Measurements from ENCODE around the gene TNFAIP8L3. TPM values are rescaled to one million over a fixed set of nuclear protein-coding genes. Genes with fewer than 3 reads are reported as not detected.
A peak's percentile ranks its signal among the peaks of the same experiment; 100 is the strongest.
"Not testable (repeated sequence)": the region's sequence is repeated elsewhere in the genome, so short reads cannot be mapped to it uniquely, and the experiment has no call there.

The TNFAIP8L3 gene
- 1.5 TPM for polyA plus RNA-seq (2012; ENCODE audit: missing spikeins)

- FAIRE-seq (no peak), DNase-seq (ENCODE audit: insufficient read length) (peak; percentile 34)
- TF ChIP-seq POLR2A (IDR thresholded peaks at IDR 0.05; ENCODE audit: low read depth, low read length) (no peak), TAF1 (IDR thresholded peaks at IDR 0.05; ENCODE audit: borderline replicate concordance, low read depth, low read length) (no peak), POLR2AphosphoS5 (IDR thresholded peaks at IDR 0.05; ENCODE audit: low read depth, low read length) (no peak)
Measured at GRCh38 chr15:51094606-51095569, at the start of gene TNFAIP8L3. Gene TNFAIP8L3, minus strand, starts transcription at chr15:51094906. Its CDS starts 311 bp downstream, at chr15:51094595.

DNA sequence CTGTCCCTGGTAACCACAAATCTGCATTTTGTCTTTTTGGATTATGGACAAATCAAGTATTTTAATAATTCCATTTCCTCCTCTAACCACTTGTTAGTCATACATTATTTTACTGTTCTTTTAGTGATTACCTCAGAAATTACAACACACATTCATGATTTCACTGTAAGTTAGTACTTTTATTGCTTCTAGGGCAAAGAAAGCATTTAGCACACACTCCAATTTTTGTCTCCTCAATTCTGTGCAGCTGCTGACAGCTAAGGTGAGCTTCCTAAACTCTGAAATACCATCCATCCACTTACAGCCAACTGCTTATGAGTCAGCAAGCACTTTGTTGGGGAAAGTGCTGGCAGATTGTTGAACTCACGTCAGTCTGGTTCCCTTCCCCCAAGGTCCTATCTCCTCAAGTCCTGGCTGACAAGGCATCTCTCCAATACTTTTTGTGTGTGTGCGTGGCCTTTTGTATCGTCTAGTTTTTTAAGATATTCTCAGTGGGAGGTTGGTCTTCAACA is 49.4 kb upstream of the TNFAIP8L3 start:
- no peak for DNase-seq (ENCODE audit: insufficient read length)
- no peak for FAIRE-seq
- TF ChIP-seq TAF1 (IDR thresholded peaks at IDR 0.05; ENCODE audit: borderline replicate concordance, low read depth, low read length), result no peak
- TF ChIP-seq POLR2A (IDR thresholded peaks at IDR 0.05; ENCODE audit: low read depth, low read length), result no peak
- no peak for TF ChIP-seq POLR2AphosphoS5 (IDR thresholded peaks at IDR 0.05; ENCODE audit: low read depth, low read length)

DNA sequence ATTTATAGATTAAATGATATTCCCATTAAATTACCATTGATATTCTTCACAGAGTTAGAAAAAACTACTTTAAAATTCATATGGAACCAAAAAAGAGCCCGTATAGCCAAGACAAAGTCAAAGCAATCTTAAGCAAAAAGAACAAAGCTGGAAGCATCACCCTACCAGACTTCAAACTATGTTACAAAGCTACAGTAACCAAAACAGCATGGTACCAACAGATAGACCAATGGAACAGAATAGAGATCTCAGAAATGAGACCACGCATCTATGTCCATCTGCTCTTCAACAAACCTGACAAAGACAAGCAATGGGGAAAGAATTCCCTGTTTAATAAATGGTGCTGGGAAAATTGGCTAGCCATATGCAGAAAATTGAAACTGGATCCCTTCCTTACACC is 45.6 kb upstream of the TNFAIP8L3 start:
- not testable (repeated sequence) for DNase-seq (ENCODE audit: insufficient read length); FAIRE-seq

- FAIRE-seq (no peak), DNase-seq (ENCODE audit: insufficient read length) (no peak)
- TF ChIP-seq POLR2AphosphoS5 (IDR thresholded peaks at IDR 0.05; ENCODE audit: low read depth, low read length), result no peak
- no peak for TF ChIP-seq TAF1 (IDR thresholded peaks at IDR 0.05; ENCODE audit: borderline replicate concordance, low read depth, low read length)
- no peak for TF ChIP-seq POLR2A (IDR thresholded peaks at IDR 0.05; ENCODE audit: low read depth, low read length)
Measured at GRCh38 chr15:51139091-51139490, 44.4 kb upstream of the TNFAIP8L3 start.

- TF ChIP-seq POLR2AphosphoS5 (IDR thresholded peaks at IDR 0.05; ENCODE audit: low read depth, low read length) (no peak), TAF1 (IDR thresholded peaks at IDR 0.05; ENCODE audit: borderline replicate concordance, low read depth, low read length) (no peak), POLR2A (IDR thresholded peaks at IDR 0.05; ENCODE audit: low read depth, low read length) (no peak)
- no peak for FAIRE-seq
- no peak for DNase-seq (ENCODE audit: insufficient read length)
Measured at GRCh38 chr15:51137880-51138430, 43.2 kb upstream of the TNFAIP8L3 start.

DNA sequence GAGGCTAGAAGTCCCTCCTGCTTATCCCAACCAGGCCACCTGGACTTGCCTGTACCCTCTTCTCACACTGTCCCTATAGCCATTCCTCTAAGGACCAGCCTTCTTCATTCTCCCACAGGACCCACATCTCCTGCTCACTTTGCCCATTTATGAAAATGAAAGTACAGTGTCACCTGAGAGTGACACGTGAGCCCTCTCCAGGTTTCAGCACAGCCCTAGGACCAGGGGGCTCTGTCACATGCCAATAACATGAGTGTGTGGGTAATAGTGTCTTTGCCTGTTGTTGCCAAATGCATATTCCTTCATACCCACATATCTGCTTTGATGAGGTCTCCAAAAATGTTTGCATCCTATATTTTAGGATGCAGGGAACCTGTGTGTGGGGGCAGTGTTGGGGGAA is 42.3 kb upstream of the TNFAIP8L3 start:
- TF ChIP-seq TAF1 (IDR thresholded peaks at IDR 0.05; ENCODE audit: borderline replicate concordance, low read depth, low read length) (no peak), POLR2A (IDR thresholded peaks at IDR 0.05; ENCODE audit: low read depth, low read length) (no peak), POLR2AphosphoS5 (IDR thresholded peaks at IDR 0.05; ENCODE audit: low read depth, low read length) (no peak)
- FAIRE-seq (no peak), DNase-seq (ENCODE audit: insufficient read length) (no peak)

GRCh38 chr15:51135276-51135675 is 40.6 kb upstream of the TNFAIP8L3 start:
- no peak for DNase-seq (ENCODE audit: insufficient read length)
- TF ChIP-seq TAF1 (IDR thresholded peaks at IDR 0.05; ENCODE audit: borderline replicate concordance, low read depth, low read length), result no peak
- no peak for TF ChIP-seq POLR2AphosphoS5 (IDR thresholded peaks at IDR 0.05; ENCODE audit: low read depth, low read length)
- TF ChIP-seq POLR2A (IDR thresholded peaks at IDR 0.05; ENCODE audit: low read depth, low read length), result no peak
- FAIRE-seq, result no peak

- FAIRE-seq (no peak), DNase-seq (ENCODE audit: insufficient read length) (no peak)
- TF ChIP-seq POLR2AphosphoS5 (IDR thresholded peaks at IDR 0.05; ENCODE audit: low read depth, low read length) (no peak), TAF1 (IDR thresholded peaks at IDR 0.05; ENCODE audit: borderline replicate concordance, low read depth, low read length) (no peak), POLR2A (IDR thresholded peaks at IDR 0.05; ENCODE audit: low read depth, low read length) (no peak)
Measured at GRCh38 chr15:51134416-51135199, 39.9 kb upstream of the TNFAIP8L3 start.

GRCh38 chr15:51133140-51133765 is 38.5 kb upstream of the TNFAIP8L3 start:
- no peak for FAIRE-seq
- DNase-seq (ENCODE audit: insufficient read length), result no peak

DNA sequence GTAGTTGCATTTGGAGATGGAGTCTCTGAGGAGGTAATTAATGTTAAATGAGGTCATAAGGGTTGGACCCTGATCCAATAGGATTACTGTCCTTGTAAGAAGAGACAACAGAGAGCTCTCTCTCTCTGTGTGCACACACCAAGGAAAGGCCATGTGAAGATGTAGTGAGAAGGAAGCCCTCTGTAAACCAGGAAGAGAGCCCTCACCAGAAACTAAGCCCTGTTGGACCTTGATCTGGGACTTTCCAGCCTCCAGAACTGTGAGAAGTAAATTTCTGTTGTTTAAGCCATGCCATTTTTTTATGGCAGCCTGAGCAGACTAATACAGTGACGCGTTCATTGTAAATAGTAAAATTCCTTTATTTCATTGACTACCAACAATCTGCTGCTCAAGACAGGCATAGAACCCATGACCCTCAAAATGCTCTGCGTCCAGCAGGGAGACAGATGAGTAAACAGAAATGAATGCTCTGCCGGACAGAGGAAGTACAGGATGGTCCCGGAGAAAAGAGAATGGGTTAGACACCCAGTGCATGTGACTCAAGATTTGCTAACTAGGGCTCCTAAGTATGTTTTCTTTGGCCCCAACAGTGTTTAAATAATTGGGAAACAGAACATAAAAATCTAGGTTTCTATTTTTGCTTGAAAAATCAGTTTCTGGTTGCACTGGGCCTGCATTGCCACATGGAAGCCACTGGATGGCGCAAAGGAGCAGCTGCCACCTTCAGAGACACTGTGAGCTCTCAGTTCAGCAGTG is 37.9 kb upstream of the TNFAIP8L3 start:
- TF ChIP-seq POLR2A (IDR thresholded peaks at IDR 0.05; ENCODE audit: low read depth, low read length) (no peak), POLR2AphosphoS5 (IDR thresholded peaks at IDR 0.05; ENCODE audit: low read depth, low read length) (no peak)
- FAIRE-seq (no peak), DNase-seq (ENCODE audit: insufficient read length) (no peak)

More at GRCh38 chr15:51133140-51133765, 38.5 kb upstream of the TNFAIP8L3 start:
- TF ChIP-seq TAF1 (IDR thresholded peaks at IDR 0.05; ENCODE audit: borderline replicate concordance, low read depth, low read length), result no peak
- no peak for TF ChIP-seq POLR2AphosphoS5 (IDR thresholded peaks at IDR 0.05; ENCODE audit: low read depth, low read length)
- TF ChIP-seq POLR2A (IDR thresholded peaks at IDR 0.05; ENCODE audit: low read depth, low read length), result no peak

Measured in GM12892 (cell line).